ENCODE results near the gene NTRK3. TPM values are rescaled to one million over a fixed set of nuclear protein-coding genes. Genes with fewer than 3 reads are reported as not detected.

NTRK3 gene
- total RNA-seq, 2 experiments from 2014 or later: not detected

DNA sequence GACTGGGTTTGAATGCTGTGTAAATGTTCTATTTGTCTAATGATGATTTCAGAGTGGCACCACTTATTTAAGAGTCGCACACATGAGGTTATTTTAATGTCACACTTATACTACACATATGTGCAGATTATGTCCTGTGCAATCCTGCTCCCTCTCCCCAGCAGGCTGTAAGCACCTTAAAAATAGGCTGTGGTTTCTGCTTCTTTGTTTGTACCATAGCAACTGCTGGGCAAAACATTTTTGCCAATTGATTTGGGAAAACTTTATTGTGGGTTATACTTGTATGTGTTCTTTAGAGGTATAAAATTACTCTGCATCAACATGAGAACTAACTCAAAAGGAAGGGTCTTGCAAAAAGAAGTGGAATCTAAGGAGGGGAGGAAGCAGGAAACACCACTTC is 318.5 kb downstream of the NTRK3 start:
- Mint-ChIP-seq H3K4me3 (no peak overlapping the region), H3K36me3 (ENCODE audit: low read depth) (no peaks in the 10 kb centered on the region), H3K4me1 (ENCODE audit: low read depth) (no peaks in the 10 kb centered on the region), H3K27ac (no peak overlapping the region), H3K27me3 (peaks cover 4% of the 10 kb centered on the region), H3K9me3 (no peaks in the 10 kb centered on the region)
- ChIA-PET CTCF (no interaction called here), POLR2A (no interaction called here)
- intact Hi-C loops (cut with micrococcal nuclease): no loop called here
- ATAC-seq (no peak), DNase-seq (no peak)
- no peak for TF ChIP-seq CTCF (IDR thresholded peaks at IDR 0.05)

DNA sequence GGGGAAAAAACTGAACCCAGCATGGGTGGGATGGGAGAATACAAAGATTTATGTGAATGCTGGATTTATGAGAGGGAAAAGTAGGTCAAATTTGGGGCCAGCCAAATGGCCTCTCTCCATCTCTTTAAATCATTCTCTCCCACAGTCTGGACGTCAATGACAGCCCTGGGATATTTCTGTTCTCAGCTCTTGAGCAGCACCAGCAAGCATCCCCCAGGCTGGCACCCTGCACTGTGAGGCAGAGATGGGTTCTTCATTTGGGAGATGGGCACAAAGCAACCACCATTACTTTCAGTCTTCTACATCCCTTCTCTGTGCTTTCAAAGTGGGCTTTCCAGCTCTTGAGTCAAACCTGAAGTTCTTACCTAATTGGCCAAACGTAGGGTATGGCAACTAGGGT is 321.0 kb downstream of the NTRK3 start:
- DNase-seq (no peak), ATAC-seq (no peak)
- intact Hi-C loops (cut with micrococcal nuclease): no loop called here
- no peak overlapping the region for H3K4me3 Mint-ChIP-seq
- CTCF ChIA-PET: no interaction called here
- H3K36me3 Mint-ChIP-seq (ENCODE audit: low read depth): no peaks in the 10 kb centered on the region
- POLR2A ChIA-PET: interaction anchor here (0.6 kb wide), 1 partner anchor 109 kb away, joined by 3 read pairs; no protein-coding TSS in a partner anchor
- peaks cover 4% of the 10 kb centered on the region for H3K27me3 Mint-ChIP-seq
- no peak for TF ChIP-seq CTCF (IDR thresholded peaks at IDR 0.05)
- no peaks in the 10 kb centered on the region for H3K4me1 Mint-ChIP-seq (ENCODE audit: low read depth)
- no peaks in the 10 kb centered on the region for H3K9me3 Mint-ChIP-seq
- H3K27ac Mint-ChIP-seq: no peak overlapping the region

GRCh38 chr15:87931584-87931983 is 325.0 kb downstream of the NTRK3 start:
- no peak overlapping the region for H3K4me3 Mint-ChIP-seq
- no peak overlapping the region for H3K27ac Mint-ChIP-seq
- no peak for TF ChIP-seq CTCF (IDR thresholded peaks at IDR 0.05)
- no peaks in the 10 kb centered on the region for H3K4me1 Mint-ChIP-seq (ENCODE audit: low read depth)
- CTCF ChIA-PET: no interaction called here
- POLR2A ChIA-PET: no interaction called here
- intact Hi-C loops (cut with micrococcal nuclease): no loop called here
- no peaks in the 10 kb centered on the region for H3K9me3 Mint-ChIP-seq
- DNase-seq (no peak), ATAC-seq (no peak)
- H3K27me3 Mint-ChIP-seq: no peaks in the 10 kb centered on the region
- no peaks in the 10 kb centered on the region for H3K36me3 Mint-ChIP-seq (ENCODE audit: low read depth)

- no peak overlapping the region for H3K4me3 Mint-ChIP-seq
- no peaks in the 10 kb centered on the region for H3K4me1 Mint-ChIP-seq (ENCODE audit: low read depth)
- CTCF ChIA-PET: no interaction called here
Observed at GRCh38 chr15:87930457-87930856, 326.1 kb downstream of the NTRK3 start.

GRCh38 chr15:87929841-87930240 is 326.7 kb downstream of the NTRK3 start:
- CTCF ChIA-PET: no interaction called here
- POLR2A ChIA-PET: no interaction called here

More at GRCh38 chr15:87930457-87930856, 326.1 kb downstream of the NTRK3 start:
- Mint-ChIP-seq H3K27ac (no peak overlapping the region), H3K27me3 (no peaks in the 10 kb centered on the region), H3K9me3 (no peaks in the 10 kb centered on the region), H3K36me3 (ENCODE audit: low read depth) (no peaks in the 10 kb centered on the region)
- no peak for DNase-seq
- ATAC-seq: no peak
- TF ChIP-seq CTCF (IDR thresholded peaks at IDR 0.05): no peak
- intact Hi-C loops (cut with micrococcal nuclease): no loop called here
- POLR2A ChIA-PET: no interaction called here

More at GRCh38 chr15:87929841-87930240, 326.7 kb downstream of the NTRK3 start:
- ATAC-seq (no peak), DNase-seq (no peak)
- no peak overlapping the region for H3K4me3 Mint-ChIP-seq
- no peaks in the 10 kb centered on the region for H3K36me3 Mint-ChIP-seq (ENCODE audit: low read depth)
- intact Hi-C loops (cut with micrococcal nuclease): no loop called here
- H3K4me1 Mint-ChIP-seq (ENCODE audit: low read depth): no peaks in the 10 kb centered on the region
- no peaks in the 10 kb centered on the region for H3K9me3 Mint-ChIP-seq
- no peaks in the 10 kb centered on the region for H3K27me3 Mint-ChIP-seq
- no peak for TF ChIP-seq CTCF (IDR thresholded peaks at IDR 0.05)
- no peak overlapping the region for H3K27ac Mint-ChIP-seq
